GM21825 (cell line): ENCODE results near the gene ST6GALNAC2.
"Not testable (repeated sequence)": the region's sequence is repeated elsewhere in the genome, so short reads cannot be mapped to it uniquely, and the experiment has no call there.

Experiments
- ATAC-seq: cut with Tn5 transposase; IDR thresholded peaks from one replicate; pipeline ENCODE4 v1.9.1; 2021; ENCODE audit warnings: mild to moderate bottlenecking, moderate library complexity; ENCODE audit not compliant: unreplicated experiment

ST6GALNAC2 gene

GRCh38 chr17:76542566-76542971, 43.1 kb downstream of the ST6GALNAC2 start:
- ATAC-seq = no peak

GRCh38 chr17:76541739-76542454, 43.8 kb downstream of the ST6GALNAC2 start:
- ATAC-seq = no peak

- ATAC-seq = no peak
Observed at GRCh38 chr17:76540381-76541300, 45.0 kb downstream of the ST6GALNAC2 start.

- ATAC-seq = no peak
Observed at GRCh38 chr17:76539631-76540271, 45.9 kb downstream of the ST6GALNAC2 start, which contains the start of gene PRCD. Gene PRCD, plus strand, starts transcription at chr17:76540044. Its CDS starts 98 bp downstream, at chr17:76540142.

GRCh38 chr17:76538941-76539570, 46.6 kb downstream of the ST6GALNAC2 start:
- ATAC-seq = no peak

- ATAC-seq = no peak
Observed at GRCh38 chr17:76538281-76538931, 47.3 kb downstream of the ST6GALNAC2 start.

GRCh38 chr17:76537578-76538280, 47.9 kb downstream of the ST6GALNAC2 start, which contains the start of gene CYGB:
Gene CYGB, minus strand, starts transcription at chr17:76537709. Its CDS starts 167 bp downstream, at chr17:76537542.
- no peak for ATAC-seq

GRCh38 chr17:76537288-76537577, 48.4 kb downstream of the ST6GALNAC2 start:
- no peak for ATAC-seq

- ATAC-seq = no peak
Observed at GRCh38 chr17:76536511-76537287, 49.0 kb downstream of the ST6GALNAC2 start.

- ATAC-seq = no peak
Observed at GRCh38 chr17:76535788-76536510, 49.7 kb downstream of the ST6GALNAC2 start.

- no peak for ATAC-seq
Observed at GRCh38 chr17:76534831-76535732, 50.6 kb downstream of the ST6GALNAC2 start.

- ATAC-seq = not testable (repeated sequence)
Observed at GRCh38 chr17:76533640-76534359, 51.9 kb downstream of the ST6GALNAC2 start.

- ATAC-seq = no peak
Observed at GRCh38 chr17:76532072-76532651, 53.5 kb downstream of the ST6GALNAC2 start.

GRCh38 chr17:76531486-76532038, 54.1 kb downstream of the ST6GALNAC2 start:
- ATAC-seq = no peak

- no peak for ATAC-seq
Observed at GRCh38 chr17:76530811-76531485, 54.7 kb downstream of the ST6GALNAC2 start.
